NCI-H146 treated with DMSO at 0.1 percent for 48 hours (cell line): ENCODE measurements around the gene SEBOX.

Experiments
- DNase-seq: peaks from one replicate; lab custom pipeline; 2025; ENCODE audit not compliant: unreplicated experiment; lab: John Stamatoyannopoulos, UW

The SEBOX gene, protein sequence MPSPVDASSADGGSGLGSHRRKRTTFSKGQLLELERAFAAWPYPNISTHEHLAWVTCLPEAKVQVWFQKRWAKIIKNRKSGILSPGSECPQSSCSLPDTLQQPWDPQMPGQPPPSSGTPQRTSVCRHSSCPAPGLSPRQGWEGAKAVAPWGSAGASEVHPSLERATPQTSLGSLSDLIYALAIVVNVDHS

DNA sequence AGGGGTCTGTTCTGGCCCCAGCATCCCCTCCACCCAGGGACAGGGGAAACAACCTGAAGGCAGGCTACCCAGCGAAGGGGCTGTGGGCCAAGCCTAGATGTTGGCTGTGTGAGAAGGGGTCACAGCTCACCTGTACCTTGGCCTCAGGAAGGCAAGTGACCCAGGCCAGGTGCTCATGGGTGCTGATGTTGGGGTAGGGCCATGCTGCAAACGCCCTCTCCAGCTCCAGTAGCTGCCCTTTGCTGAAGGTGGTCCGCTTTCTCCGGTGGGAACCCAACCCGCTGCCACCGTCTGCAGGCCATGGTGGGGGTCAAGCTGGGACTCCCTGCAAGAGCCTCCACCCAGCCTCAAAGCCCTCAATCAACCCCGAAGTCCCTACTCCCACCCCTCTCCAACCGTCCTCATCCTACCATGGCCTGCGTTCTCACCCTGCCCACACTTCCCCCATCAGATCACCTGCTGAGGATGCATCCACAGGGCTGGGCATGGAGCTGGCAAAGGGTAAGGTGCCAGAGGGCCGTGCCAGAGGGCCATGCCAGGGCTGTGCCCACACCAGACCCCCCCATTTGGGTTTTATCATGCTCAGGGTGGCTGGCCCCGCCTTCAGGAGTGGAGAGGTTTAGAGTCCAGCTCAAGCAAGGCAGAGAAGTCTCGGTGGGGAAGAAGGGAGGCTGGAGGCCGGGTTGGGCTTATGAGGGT lies at the start of gene SEBOX:
Gene SEBOX, minus strand, starts transcription at position 535 of the 699 bp plus-strand sequence. Its CDS starts 48 bp downstream, at position 487.
- DNase-seq, result no peak

- no peak for DNase-seq
Measured at GRCh38 chr17:28413804-28414203, 48.8 kb upstream of the SEBOX start.

DNA sequence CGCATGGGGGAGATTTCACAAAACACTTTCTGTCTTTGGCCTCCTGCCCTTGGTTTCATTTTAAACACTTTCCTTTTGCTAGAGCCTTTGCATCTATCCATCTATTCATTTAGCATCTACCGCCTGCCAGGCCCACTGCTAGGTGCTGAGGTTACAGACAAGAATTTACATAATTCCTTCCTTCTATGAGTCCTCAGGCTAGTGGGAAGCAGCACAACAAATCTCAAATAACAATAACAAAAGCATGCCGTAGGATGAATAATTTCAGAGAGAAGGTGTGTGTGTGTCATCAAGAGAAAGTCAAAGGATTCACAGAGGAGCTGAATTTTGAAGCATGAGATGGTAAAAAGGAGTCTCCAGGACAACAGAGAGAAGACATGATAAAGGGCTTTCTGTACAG lies 47.1 kb upstream of the SEBOX start:
- no peak for DNase-seq

- no peak for DNase-seq
Measured at GRCh38 chr17:28407974-28408306, 42.9 kb upstream of the SEBOX start.

- peak; percentile 29 for DNase-seq
Measured at GRCh38 chr17:28407130-28407973, 42.4 kb upstream of the SEBOX start.

DNA sequence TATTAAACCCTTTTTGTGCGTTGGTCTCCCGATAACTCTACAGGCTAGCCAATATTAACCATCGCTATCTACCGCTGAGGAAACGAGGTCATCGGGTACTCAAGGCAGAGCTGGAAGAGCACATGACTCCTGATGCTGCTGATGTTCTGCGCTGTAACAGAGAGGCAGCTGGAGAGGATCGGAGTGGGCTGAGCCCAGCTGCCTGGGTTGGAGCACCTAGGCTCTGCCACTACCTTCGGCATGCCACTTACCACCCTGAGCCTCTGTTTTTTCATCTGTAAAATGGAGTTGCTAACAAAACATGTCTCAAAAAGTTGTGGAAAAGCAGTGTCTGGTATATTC lies 41.4 kb upstream of the SEBOX start:
- no peak for DNase-seq

DNA sequence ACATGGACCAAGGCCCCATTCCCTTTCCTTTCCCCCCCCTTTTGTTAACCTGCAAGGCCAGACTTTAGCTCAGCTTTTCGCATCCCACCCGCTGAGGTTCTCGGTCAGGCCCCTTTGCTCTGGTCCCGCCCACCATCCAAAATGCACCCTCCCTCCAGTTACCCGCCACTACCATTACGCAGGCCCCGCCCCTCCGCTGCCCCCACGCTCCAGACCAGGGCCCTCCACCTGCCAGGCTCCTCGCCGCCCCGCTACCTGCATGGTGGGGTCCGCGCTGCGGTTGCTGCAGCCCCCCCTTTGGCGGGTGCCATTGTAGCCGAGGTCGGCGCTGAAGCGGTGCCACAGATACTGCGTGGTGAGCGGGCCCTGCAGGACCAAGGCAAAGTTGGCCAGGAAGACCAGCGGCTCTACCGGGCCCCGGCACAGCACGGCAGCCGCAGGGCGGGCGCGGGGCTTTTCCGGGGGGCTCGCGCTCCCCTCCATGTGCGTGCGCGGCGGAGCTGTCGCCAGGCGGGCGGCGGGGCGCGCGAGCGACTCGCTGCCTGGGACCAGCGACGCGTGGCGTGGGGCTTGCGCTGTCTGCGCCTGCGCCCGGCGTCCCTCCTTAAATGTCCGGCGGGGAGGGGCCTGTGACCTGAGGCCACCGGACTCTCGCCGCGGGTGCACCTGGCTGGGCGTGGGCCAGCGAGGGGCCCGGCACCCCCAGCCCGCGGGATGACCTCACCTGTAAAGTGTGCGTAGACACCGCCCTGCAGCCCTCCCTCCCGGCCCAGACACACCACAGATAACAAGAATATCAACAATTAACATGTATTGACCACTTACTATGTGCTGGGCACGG lies 40.9 kb upstream of the SEBOX start, which contains the start of gene SLC46A1:
Gene SLC46A1, minus strand, starts transcription at position 581 of the 841 bp plus-strand sequence. Its CDS starts 98 bp downstream, at position 483.
- peak; percentile 65 for DNase-seq

DNA sequence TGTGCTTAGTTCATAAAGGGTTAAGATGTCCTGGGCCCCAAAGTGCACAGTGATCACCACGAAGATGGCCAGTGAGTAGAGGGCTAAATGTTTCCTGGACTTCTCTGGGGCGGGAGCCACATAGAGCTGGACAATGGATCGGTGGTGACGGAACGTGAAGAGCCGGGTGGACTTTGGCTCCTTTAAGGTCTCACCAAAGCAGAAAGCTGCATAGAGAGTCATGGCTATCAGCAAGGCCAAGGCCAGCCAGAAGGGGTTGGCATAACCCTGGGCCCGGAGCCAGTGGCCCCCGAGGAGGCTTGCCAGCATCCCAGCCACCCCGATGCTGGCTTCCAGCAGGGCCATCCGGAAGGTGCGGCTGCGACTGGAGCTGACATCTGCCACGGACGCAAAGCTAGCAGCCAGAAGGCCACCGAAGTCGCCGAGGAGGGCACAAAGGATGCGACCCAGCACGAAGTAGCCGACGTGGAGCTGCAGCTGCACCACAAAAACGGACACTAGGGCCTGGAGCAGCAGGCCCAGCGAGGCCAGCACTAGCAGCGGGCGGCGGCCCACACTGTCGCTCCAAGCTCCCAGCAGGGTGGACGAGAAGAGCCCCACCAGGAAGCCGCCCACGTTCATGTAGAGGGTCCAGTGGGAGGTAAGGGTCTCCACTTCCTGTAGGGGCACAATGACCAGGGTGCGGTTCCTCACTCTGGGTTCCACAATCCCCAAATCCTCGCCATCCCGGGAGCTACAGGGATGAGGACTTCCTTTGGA lies 40.0 kb upstream of the SEBOX start:
- DNase-seq, result peak; percentile 10

DNA sequence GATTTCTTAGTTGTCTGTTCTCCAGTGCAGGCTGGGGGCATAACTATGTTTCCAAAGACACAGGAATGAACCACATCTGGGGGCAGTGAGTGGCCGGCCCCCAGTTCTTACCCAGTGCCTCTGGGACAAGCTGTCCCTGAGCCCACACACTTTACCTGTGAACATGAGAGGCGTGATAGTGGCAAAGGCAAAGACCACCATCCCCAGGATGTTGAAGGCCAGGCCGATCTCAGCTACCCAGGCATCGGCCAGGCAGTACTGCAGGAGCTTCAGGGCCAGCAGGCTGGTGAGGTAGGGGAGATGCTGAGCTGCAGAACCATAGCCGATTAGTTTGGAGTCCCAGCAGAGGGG lies 39.4 kb upstream of the SEBOX start:
- DNase-seq, result no peak

GRCh38 chr17:28404007-28404406 lies 39.0 kb upstream of the SEBOX start:
- DNase-seq, result no peak

GRCh38 chr17:28402844-28403243 lies 37.8 kb upstream of the SEBOX start:
- DNase-seq, result no peak

DNA sequence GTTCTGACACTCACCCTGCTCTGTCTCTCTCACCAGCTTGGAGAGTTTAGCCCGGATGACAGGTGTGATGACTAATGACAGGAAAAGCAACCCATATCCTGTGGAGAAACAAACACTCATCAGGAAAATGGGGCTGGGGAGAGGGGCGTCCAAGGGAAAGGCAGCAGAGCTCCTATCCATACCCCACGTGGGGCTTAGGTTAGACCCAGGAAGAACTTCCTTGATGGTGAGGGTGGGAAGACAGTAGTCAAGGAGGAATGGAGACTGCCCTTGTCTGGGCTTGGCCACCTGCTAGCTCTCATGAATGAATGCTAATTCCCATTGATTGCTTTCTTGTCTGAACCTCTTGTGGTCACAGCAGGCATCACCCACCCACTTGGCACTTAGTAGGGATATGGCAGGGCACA lies 37.2 kb upstream of the SEBOX start:
- no peak for DNase-seq

GRCh38 chr17:28399808-28400207 lies 34.8 kb upstream of the SEBOX start:
- no peak for DNase-seq

- DNase-seq, result no peak
Measured at GRCh38 chr17:28398280-28398981, 33.4 kb upstream of the SEBOX start.

- no peak for DNase-seq
Measured at GRCh38 chr17:28397687-28398279, 32.8 kb upstream of the SEBOX start.

DNA sequence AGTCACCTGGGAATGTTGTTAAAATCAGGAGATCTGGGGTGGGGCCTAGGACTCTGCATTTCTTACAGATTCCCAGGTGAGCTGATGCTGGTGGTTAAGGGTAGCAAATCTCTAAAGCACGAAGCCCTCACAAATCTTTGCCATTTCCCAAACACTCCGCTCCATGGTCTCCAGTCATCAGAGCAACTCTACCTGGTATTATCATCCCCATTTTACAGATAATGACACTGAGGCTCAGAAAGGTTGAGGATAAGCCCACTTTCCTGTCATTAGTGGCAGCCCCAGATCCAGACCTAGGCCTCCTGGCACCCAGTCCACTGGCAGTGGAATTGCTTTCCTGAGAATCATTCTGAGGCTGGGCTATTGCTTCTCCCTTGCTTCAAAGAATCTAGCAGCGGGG lies 32.3 kb upstream of the SEBOX start:
- DNase-seq, result no peak

GRCh38 chr17:28396635-28397239 lies 31.7 kb upstream of the SEBOX start:
- DNase-seq, result no peak

GRCh38 chr17:28395968-28396367 lies 31.0 kb upstream of the SEBOX start:
- no peak for DNase-seq

DNA sequence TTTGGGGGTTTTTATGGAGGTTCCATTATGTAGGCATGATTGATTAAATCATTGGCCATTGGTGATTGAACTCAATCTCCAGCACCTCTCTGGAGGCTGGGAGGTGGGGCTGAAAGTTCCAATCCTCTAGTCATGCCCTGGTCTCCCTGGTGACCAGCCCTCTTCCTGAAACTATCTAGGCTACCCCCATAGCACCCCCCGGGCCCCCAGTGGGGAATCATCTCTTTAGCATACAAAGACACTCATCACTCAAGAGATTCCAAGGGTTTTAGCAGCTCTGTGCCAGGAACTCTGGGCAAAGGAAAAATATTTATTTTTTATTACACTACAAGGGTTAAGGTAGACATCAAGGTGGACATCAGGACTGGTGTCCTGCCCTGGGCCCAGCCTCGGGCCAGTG lies 30.4 kb upstream of the SEBOX start:
- DNase-seq, result no peak
